Measurements from ENCODE around the gene CEP97.

Gene CEP97

DNA sequence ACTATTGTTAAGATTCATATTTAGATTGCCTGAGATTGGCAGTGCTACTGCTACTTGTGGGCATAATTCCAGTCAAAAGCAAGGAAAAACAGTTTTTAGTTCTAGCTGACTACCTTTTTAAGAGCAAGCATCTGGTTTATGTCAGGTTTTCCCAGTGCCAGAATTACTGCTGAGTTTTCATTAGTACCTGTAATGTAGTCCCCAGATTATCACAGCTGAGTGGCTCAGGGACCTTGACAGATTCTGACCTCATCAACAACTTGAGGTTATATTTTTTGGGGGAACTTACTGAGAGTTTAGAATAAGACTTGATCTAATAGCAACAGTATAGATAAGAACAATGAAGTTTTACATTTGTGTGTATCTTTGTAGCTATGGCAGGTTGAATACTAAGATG lies 85.6 kb downstream of the CEP97 start:
- H3K27me3 ChIP-seq (ENCODE audit: control insufficient read depth, insufficient read depth, low read length): no peaks in the 10 kb centered on the region
- no peak overlapping the region for H3K27ac ChIP-seq (ENCODE audit: low read length)
- no peaks in the 10 kb centered on the region for H3K9me3 ChIP-seq (ENCODE audit: control insufficient read depth, low read depth, low read length)
- H3K36me3 ChIP-seq (ENCODE audit: control insufficient read depth, low read depth, low read length): no peaks in the 10 kb centered on the region
- no peak overlapping the region for H3K4me3 ChIP-seq (ENCODE audit: low read length)
- H3K9ac ChIP-seq (ENCODE audit: low read length): no peak overlapping the region
- H3K4me1 ChIP-seq (ENCODE audit: control insufficient read depth, low read depth, low read length): no peaks in the 10 kb centered on the region

DNA sequence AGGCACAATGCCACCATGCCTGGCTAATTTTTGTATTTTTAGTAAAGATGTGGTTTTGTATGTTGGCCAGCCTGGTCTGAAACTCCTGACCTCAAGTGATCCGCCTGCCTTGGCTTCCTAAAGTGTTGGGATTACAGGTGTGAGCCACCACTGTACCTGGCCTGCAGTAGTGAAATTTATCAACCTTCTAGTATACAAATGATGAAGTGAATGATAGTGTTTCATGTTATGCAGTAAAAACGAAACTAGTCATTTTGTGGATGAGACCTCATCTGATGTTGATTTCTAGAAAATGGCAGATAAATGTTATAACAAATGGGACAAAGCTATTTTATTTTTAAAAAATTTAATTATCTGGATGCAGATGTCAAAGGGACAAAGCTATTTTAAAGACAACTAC lies 87.5 kb downstream of the CEP97 start:
- H3K9me3 ChIP-seq (ENCODE audit: control insufficient read depth, low read depth, low read length): no peaks in the 10 kb centered on the region
- no peak overlapping the region for H3K9ac ChIP-seq (ENCODE audit: low read length)
- no peaks in the 10 kb centered on the region for H3K27me3 ChIP-seq (ENCODE audit: control insufficient read depth, insufficient read depth, low read length)
- H3K4me3 ChIP-seq (ENCODE audit: low read length): no peak overlapping the region
- no peak overlapping the region for H3K27ac ChIP-seq (ENCODE audit: low read length)
- H3K36me3 ChIP-seq (ENCODE audit: control insufficient read depth, low read depth, low read length): no peaks in the 10 kb centered on the region
- no peaks in the 10 kb centered on the region for H3K4me1 ChIP-seq (ENCODE audit: control insufficient read depth, low read depth, low read length)

DNA sequence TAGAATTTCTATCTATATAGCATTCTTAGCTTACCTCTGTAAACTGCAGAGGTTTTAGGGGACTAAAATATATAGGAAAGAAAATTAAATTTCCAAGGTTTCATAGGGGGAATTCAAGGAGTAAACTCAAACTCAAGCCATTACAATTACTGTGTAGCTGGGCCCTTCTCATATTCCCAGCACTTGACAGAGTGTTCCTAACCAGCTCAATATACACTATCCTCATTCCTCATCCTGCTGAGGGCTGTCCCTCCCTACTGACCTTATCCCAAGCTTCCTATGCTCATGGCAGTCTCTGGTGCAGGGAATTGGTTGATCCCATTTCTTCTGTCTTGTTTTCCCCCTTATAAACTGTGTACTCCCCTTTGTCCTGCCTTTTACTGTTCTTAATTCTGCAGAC lies 88.5 kb downstream of the CEP97 start:
- no peaks in the 10 kb centered on the region for H3K9me3 ChIP-seq (ENCODE audit: control insufficient read depth, low read depth, low read length)
- H3K27ac ChIP-seq (ENCODE audit: low read length): no peak overlapping the region
- H3K27me3 ChIP-seq (ENCODE audit: control insufficient read depth, insufficient read depth, low read length): no peaks in the 10 kb centered on the region
- H3K36me3 ChIP-seq (ENCODE audit: control insufficient read depth, low read depth, low read length): no peaks in the 10 kb centered on the region
- H3K4me1 ChIP-seq (ENCODE audit: control insufficient read depth, low read depth, low read length): no peaks in the 10 kb centered on the region
- H3K4me3 ChIP-seq (ENCODE audit: low read length): no peak overlapping the region
- H3K9ac ChIP-seq (ENCODE audit: low read length): no peak overlapping the region

DNA sequence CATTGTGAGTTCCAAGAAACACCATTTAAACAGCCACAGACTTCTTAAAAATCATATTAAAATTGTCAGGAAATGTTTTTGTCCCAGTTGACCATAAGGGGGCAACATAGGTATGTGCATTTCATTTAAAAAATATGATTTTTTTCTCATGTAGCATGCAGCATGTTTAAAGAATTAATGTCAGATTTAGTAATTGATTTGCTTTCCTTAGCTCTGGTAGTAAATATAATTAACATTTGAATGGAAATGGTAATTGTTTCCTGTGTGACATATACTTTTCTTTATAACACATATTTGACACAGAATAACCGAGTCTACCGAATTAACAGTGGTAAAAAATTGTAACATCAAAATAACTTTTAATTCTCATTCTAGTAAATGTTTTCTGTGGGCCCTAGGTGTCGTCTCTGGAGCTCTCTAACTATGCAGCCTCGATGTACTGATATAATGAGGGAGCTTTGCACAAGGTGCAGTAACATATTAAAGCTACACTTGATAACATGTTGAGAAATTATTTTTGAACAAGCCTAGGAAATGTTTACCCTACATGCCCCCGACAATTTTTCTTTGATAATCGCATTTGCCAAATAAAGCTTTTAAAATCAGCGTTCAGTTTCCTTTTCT lies 89.5 kb downstream of the CEP97 start:
- H3K9ac ChIP-seq (ENCODE audit: low read length): no peak overlapping the region
- no peaks in the 10 kb centered on the region for H3K27me3 ChIP-seq (ENCODE audit: control insufficient read depth, insufficient read depth, low read length)
- H3K27ac ChIP-seq (ENCODE audit: low read length): no peak overlapping the region
- no peak overlapping the region for H3K4me3 ChIP-seq (ENCODE audit: low read length)
- no peaks in the 10 kb centered on the region for H3K4me1 ChIP-seq (ENCODE audit: control insufficient read depth, low read depth, low read length)
- H3K36me3 ChIP-seq (ENCODE audit: control insufficient read depth, low read depth, low read length): no peaks in the 10 kb centered on the region
- no peaks in the 10 kb centered on the region for H3K9me3 ChIP-seq (ENCODE audit: control insufficient read depth, low read depth, low read length)

DNA sequence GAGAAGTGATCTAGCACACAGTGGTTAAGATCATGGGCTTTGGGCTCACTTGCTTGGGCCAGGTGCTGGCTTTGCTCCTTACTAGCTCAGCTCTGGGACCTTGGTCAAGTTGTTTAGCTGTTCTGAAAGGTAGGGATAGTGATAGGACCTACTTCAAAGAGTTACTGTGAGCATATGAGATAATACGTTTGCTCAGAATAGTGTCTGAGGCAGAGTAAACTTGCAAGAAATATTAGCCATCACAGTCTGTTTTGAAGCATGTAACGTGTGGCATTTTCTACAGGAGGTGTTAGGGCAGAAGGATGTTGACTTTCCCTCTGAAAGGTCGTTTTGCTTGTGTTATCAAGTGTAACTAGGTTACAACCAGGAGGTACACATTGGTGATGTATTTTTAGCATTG lies 90.4 kb downstream of the CEP97 start:
- Histone ChIP-seq H3K9ac (ENCODE audit: low read length) (no peak overlapping the region), H3K27ac (ENCODE audit: low read length) (no peak overlapping the region)

DNA sequence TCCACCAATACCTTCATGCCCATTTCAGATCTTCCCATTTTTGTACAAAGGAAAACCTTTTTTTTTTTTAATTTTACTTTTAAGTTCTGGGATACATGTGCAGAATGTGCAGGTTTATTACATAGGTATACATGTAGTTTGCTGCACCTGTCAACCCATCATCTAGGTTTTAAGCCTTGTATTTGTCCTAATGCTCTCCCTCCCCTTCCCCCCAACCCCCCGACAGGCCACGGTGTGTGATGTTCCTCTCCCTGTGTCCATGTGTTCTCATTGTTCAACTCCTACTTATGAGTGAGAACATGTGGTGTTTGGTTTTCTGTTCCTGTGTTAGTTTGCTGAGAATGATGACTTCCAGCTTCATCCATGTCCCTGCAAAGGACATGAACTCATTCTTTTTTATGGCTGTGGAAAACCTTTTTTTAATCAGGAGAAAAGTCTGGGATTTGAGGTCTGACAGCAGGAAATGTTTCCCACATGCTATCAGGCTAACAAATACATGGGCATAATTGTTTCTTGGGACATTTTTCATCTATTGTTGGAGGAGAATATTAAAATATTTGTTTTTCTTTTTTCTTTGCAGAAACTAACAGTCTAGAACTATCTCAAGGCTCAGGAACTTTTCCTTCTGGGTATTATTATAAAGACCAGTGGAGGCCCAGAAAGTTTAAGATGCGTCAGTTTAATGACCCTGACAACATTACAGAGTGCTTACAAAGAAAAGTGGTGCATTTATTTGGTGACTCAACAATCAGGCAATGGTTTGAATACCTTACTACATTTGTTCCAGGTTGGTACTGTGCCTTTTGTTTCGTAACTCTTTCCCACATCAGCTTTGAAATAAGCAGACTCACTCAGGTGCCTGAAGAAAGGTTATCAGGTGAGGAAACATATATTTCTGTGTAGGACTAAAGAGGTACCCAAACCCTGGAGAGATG lies 92.1 kb downstream of the CEP97 start:
- Histone ChIP-seq H3K4me1 (ENCODE audit: control insufficient read depth, low read depth, low read length) (no peaks in the 10 kb centered on the region), H3K27me3 (ENCODE audit: control insufficient read depth, insufficient read depth, low read length) (no peaks in the 10 kb centered on the region), H3K9me3 (ENCODE audit: control insufficient read depth, low read depth, low read length) (no peaks in the 10 kb centered on the region), H3K27ac (ENCODE audit: low read length) (no peak overlapping the region), H3K4me3 (ENCODE audit: low read length) (no peak overlapping the region), H3K9ac (ENCODE audit: low read length) (no peak overlapping the region), H3K36me3 (ENCODE audit: control insufficient read depth, low read depth, low read length) (no peaks in the 10 kb centered on the region)

More for the DNA sequence above, 90.4 kb downstream of the CEP97 start:
- no peaks in the 10 kb centered on the region for H3K27me3 ChIP-seq (ENCODE audit: control insufficient read depth, insufficient read depth, low read length)
- H3K4me3 ChIP-seq (ENCODE audit: low read length): no peak overlapping the region
- H3K36me3 ChIP-seq (ENCODE audit: control insufficient read depth, low read depth, low read length): no peaks in the 10 kb centered on the region
- H3K9me3 ChIP-seq (ENCODE audit: control insufficient read depth, low read depth, low read length): no peaks in the 10 kb centered on the region
- no peaks in the 10 kb centered on the region for H3K4me1 ChIP-seq (ENCODE audit: control insufficient read depth, low read depth, low read length)

DNA sequence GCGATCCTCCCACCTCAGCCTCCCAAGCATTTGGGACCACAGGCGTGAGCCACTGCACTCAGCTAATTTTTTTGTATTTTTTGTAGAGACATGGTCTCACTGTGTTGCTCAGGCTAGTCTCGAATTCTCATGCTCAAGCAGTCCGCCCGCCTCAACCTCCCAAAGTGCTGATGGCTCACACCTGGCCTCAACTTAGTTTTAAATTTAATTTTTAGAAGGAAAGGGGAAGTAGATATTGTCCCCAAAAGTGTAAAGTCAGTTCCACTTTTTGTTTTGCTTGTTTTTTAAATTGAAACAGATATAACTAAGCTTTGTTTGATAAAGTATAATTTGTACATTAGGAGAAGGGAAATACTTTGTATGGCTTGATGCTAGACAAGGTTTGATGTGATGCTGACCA lies 93.6 kb downstream of the CEP97 start:
- Histone ChIP-seq H3K9ac (ENCODE audit: low read length) (no peak overlapping the region), H3K4me1 (ENCODE audit: control insufficient read depth, low read depth, low read length) (no peaks in the 10 kb centered on the region), H3K9me3 (ENCODE audit: control insufficient read depth, low read depth, low read length) (no peaks in the 10 kb centered on the region), H3K27me3 (ENCODE audit: control insufficient read depth, insufficient read depth, low read length) (no peaks in the 10 kb centered on the region), H3K36me3 (ENCODE audit: control insufficient read depth, low read depth, low read length) (no peaks in the 10 kb centered on the region), H3K27ac (ENCODE audit: low read length) (no peak overlapping the region), H3K4me3 (ENCODE audit: low read length) (no peak overlapping the region)

DNA sequence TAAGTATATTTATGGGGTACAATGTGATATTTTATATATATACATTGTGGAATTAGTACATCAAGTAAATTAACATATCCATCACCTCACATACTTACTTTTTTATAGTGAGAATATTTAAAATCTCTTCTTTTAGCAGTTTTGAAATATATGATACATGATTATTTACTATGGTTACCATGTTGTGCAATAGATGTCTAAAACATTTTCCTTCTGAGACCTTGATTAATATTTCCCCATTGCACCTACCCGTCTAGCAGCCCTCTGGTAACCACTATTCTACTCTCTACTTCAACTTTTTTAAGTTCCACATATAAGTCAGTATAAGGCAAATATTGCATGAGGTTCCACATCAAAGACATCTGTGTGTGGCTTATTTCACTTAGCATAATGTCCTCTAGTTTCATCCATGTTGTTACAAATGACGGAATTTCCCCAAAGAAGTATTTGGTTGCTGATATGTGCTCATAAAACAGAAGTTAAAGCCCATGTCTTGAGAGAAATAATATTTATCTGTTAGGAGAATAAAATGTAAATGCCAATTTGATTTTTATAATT lies 95.3 kb downstream of the CEP97 start:
- Histone ChIP-seq H3K27ac (ENCODE audit: low read length) (no peak overlapping the region), H3K4me1 (ENCODE audit: control insufficient read depth, low read depth, low read length) (no peaks in the 10 kb centered on the region), H3K9me3 (ENCODE audit: control insufficient read depth, low read depth, low read length) (no peaks in the 10 kb centered on the region), H3K27me3 (ENCODE audit: control insufficient read depth, insufficient read depth, low read length) (no peaks in the 10 kb centered on the region), H3K9ac (ENCODE audit: low read length) (no peak overlapping the region), H3K4me3 (ENCODE audit: low read length) (no peak overlapping the region), H3K36me3 (ENCODE audit: control insufficient read depth, low read depth, low read length) (no peaks in the 10 kb centered on the region)
